Hepatocyte (in vitro differentiated cells): ENCODE data around the gene FAM240A.

ENCODE experiments used
- CTCF ChIP-seq: fragments of 200-600 bp; sonication (generic); IDR thresholded peaks from 2 replicates; pipeline ENCODE4 v1.5.1; 2016; ENCODE audit warnings: antibody characterized with exemption, mild to moderate bottlenecking; ENCODE audit not compliant: poor library complexity
- EZH2 ChIP-seq: fragments of 200-600 bp; sonication (generic); IDR thresholded peaks from 2 replicates; pipeline ENCODE4 v1.6.1; 2016; ENCODE audit warnings: antibody characterized with exemption, mild to moderate bottlenecking, borderline replicate concordance

DNA sequence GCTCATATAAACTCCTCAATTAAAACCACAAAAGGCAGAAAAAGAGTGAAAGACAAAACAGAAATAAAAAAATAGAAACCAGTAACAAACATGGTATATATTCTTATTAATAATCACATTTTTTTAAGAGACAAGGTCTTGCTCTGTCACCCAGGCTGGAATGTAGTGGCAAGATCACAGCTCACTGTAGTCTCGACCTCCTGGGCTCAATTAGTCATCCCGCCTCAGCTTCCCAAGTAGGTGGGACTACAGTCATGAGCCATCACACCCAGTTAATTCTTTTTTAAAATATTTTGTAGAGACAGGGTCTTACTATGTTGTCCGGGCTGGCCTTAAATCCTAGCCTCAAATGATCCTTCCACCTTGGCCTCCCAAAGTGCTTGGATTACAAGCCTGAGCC is 37.1 kb downstream of the FAM240A start:
- TF ChIP-seq CTCF (no peak), EZH2 (no peak)
